HG02970 (cell line): ENCODE data around the gene GZMM.

ENCODE experiments used
- ATAC-seq: cut with Tn5 transposase; IDR thresholded peaks from one replicate; pipeline ENCODE4 v1.9.1; 2021; ENCODE audit warnings: mild to moderate bottlenecking, moderate library complexity, moderate number of reproducible peaks; ENCODE audit not compliant: unreplicated experiment, low FRiP score

Gene GZMM

DNA sequence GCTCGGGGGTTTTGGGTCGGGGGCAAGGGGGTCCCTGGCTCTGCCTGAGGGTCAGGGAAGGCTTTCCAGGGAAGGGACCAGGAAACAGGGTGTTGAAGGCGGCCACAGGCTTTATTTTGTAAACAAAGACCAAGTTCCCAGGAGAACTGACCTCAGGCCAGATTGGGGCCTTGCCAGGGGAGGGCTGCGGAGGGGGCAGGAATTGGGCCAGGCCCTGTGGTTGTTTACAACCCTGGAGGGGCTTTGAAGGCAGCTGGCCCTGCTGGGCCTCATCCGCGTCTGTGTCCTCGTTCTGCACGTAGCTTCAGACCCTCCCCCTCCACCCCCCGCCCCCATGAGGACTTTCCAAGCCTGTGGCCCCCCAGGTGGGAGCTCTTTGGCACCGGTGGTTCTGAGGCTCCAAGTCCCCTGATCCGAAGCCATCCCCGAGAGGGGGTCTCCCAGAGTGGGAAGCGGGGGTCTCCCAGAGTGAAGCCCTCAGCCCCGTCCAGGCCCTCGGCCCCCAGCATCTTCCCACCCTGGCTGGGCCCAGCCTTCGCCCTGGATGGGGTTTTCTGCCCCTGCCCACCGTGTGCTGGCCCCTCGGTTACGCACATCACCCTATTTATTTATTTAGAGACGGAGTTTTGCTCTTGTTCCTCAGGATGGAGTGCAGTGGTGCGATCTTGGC is 15.1 kb downstream of the GZMM start:
- ATAC-seq, result no peak

DNA sequence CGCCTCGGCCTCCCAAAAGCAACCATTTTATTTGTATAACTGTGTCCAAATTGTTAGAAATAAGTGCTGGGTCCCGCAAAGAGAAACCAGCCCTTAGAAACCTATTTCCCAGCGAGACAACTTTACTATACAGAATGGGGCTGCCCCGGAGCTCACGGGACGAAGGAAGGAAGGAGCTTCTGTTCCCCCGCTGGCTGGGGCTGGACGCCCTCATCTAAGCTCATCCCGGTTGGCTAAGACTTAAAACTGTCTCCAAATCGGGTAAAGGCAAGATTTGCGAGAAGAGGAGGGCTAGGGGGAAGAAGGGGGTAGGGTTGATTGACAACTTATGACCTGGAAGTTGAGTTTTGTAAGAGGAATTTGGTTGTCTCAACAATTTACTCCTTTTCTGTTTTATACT is 16.3 kb downstream of the GZMM start:
- ATAC-seq, result no peak

DNA sequence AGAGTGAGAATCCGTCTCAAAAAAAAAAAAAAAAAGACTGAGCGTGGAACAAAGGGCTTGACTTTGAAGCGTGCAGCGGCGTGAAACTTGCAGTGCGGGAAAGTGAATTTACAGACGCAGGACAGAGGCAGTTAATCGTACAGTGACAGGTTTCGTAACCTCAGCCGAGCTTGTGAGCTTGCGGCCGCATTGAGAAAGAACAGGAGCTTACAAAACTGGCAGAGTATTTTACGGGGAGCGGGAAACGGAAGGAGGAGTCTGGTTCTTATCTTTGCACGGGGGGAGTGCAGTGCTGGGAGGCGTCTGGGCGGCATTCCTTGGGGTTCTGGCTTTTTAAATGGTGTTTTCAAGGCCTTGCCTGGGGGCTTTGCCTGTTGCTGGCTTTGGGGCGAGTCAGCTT is 22.6 kb downstream of the GZMM start:
- ATAC-seq, result no peak

DNA sequence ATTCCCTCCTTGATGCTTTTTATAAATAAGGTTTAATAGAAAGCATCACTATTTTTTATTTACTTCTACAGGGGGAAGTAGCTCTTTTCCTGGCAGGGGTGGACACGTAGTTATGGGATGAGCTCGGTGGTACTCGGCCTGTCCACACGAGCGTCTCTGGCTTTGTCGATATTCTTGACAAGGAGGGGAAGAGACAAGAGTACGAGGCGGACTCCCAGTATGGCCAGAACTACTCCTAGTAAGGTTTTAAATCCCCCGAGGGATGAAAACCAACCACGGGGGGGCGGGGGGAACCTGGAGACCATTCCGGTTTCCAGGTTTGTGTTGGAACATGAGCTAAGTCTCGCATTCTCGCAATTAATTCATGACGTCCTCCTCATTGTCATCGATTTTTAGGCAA is 23.0 kb downstream of the GZMM start:
- no peak for ATAC-seq

DNA sequence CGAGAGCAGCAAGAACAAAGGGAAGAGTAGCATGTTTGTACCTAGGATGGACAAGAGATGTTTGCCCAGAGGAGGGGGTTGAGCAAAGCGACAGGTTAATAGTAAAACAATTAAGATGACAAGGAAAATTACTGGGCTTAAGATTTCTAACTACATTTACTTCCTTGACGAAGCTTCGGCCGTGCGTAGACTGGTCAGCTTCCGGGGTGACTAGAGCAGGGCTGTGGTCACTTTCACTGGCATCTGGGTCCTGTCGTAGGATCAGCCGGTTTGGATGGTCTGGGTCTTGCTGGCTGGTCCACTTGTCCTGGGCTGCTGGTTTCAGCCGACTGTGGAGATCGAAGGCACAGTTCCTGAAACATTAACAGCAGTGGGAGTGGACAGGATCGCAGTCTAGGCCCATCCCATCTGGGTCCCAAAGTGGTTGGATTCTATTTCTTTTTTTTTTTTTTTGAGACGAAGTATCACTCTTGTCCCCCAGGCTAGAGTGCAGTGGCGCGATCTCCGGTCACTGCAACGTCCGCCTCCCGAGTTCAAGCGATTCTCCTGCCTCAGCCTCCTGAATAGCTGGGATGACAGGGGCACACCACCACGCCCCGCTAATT is 23.5 kb downstream of the GZMM start:
- ATAC-seq, result no peak

DNA sequence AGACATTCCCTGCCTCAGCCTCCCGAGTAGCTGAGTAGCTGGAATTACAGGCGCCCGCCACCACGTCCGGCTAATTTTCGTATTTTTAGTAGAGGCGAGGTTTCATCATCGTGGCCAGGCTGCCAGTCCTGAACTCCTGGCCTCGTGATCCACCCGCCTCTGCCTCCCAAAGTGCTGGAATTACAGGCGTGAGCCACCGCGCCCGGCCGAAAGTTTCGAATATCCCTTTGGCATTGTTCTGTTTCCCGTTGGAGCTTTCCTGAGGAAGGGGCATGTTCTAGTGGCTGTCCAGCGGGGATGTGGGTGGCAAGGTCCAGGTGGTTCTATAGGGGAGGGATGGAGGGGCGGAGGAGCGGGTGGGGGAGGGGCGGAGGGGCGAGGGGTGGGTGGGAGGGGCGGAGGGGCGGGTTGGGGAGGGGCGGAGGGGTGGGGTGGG is 26.4 kb downstream of the GZMM start:
- ATAC-seq, result no peak

DNA sequence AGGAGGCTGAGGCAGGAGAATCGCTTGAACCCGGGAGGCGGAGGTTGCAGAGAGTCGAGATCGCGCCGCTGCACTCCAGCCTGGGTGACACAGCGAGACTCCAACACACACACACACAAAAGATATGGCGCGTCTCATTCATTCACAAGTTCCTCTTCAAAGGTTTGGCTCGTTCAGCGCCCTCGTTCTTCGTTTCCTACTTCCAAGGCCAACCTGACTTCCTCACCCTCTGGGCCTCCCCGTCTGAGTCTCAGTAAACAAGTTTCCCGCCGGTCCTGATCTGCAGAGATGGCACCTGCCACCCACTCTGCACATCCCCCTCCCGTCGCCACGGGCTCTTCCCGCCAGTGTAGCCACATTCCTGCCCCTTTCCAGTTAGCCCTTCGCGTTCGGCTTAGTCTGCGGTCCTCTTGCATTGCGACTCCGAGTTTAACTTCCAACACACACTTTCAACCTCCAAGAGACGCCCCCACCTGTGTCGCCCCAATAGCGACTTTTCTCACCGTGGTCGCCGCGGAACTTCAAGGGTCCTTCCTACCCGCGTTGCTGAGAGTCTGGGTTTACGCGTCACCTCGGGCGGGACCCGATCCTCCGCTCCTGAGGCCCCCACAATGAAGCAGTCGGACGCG is 27.2 kb downstream of the GZMM start:
- no peak for ATAC-seq

DNA sequence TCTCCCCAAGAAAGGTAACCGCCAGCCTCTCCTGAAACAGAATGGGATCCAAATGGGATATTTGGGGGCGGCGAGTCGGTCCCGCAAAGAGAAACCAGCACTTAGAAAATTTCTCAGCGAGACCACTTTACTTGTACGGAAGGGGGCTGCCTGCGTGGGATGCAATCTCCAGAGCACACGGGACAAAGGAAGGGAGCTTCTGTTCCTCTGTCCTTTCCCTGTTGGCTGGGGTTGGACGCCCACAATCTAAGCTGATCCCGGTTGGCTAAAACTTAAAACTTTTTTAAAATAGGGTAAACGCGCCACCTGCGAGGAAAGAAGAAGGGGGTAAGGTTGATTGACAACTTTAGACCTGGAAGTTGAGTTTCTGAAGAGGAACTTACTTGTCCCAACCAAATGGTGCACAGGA is 27.7 kb downstream of the GZMM start:
- no peak for ATAC-seq

DNA sequence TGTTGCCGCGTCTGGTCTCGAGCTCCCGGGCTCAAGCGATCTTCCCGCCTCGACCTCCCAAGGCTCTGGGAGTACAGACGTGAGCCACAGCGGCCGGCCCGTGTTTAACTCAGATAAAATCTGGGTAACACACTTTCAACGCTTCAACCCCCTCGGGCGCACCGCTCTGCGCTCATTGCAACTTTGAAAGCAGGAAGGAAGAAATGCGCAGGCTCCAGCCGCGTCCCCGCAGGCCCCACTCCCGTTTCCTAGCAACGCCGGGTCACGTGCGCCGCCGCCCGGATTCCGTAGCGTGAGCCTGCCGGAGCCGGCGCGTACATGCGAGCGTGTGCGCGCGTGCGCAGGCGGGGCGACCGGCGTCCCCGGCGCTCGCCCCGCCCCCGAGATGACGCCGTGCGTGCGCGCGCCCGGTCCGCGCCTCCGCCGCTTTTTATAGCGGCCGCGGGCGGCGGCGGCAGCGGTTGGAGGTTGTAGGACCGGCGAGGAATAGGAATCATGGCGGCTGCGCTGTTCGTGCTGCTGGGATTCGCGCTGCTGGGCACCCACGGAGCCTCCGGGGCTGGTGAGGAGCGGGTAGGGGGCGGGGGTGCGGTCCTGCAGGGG is 28.4 kb downstream of the GZMM start, which contains the start of gene BSG:
Gene BSG (plus strand): TSS at position 457 of the 603 bp plus-strand sequence. CDS start 39 bp downstream, at position 496.
- peak; percentile 75 for ATAC-seq

DNA sequence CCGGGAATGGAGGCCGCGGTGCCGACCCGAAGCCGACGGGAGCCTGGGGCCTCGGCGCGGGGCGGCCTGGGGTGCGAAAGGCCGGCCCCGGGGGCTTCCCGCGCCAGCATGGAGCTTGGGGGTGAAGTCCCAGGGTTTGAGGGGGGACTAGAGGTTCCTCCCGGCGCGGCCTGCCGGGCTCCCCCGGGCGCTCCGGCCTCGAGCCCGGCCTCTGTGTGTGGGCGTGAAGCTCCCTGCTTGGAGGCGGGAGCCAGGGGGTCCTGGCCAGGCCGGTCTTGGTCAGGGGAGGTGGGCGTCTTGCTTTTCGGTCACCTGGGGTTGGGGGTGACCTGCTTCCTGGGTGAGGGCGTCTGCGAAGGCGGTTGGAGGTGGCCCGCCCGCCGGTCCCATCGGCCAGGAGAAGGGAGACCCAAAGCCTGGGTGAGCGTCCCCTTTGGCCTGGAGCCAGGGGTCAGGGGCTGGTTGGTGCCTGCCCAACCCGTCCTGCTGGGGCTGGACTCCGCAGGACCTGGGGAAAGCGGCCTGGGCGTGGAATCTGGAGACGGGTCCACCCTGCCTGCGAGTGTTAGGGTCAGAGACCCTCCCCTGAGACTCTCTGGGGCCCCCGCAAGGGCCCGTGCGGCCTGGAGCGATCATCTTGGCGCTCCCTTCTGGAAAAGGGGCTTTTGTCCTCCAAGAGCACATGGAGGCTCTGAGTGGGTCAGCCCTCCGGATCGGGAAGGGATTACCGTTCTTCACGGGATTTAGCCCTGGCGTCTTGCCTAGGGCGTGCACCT is 29.1 kb downstream of the GZMM start:
- peak; percentile 8 for ATAC-seq

DNA sequence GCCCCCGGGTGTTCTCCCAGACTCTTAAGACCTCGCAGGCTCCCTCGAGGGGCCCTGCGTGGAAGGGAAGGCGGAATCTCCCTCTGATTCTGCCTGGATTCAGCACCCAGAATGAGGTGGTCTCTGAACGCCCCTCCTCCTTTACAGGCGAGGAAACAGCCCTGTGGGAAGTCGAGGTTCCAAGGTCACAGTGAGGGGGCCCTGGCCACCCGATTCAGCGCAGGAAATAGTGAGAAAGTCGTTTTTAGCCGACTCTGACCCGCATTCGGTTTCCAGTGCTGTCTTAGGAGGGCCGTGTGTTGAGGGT is 29.6 kb downstream of the GZMM start:
- no peak for ATAC-seq

DNA sequence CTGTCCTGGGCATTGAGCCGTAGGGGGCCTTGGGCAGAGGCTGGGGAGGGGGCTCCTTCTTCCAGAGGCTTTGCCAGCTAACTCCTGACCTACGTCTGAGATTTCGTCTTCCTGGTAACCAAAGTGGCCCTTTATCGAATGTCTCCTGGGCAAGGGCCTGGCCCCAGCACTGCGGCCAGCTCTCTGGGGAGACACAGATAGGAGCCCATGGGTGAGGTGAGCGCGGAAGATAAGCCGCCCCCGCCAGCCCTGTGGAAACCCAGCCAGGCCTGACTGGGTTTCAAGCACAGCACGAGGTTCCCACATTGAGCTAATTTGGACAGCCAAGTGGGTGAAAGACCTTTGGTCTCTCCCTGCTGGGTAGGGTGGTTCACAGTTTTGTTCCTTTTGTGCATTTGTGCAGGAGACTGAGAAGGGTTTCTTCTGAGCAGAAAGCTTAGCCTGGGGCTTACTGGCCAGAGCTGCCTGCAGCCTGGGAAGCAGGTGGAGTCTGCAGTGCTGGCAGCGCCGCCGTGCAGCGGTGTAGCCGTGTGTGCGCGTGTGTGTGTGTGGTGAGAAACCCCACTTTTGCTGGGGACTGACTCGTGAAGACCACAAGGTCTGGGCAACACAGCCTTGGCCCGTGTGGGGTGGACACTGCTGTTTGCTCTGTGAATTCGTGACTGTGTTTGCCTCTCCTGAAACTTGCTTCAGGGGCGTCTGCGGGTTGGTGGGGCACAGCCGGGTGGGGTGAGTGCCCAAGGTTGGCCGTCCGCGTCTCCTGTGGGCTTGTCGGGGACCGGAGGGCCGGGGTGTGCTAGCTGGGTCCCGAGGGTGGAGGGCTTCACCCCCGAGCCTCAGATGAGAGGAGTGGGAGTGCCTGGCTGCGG is 31.0 kb downstream of the GZMM start:
- no peak for ATAC-seq

DNA sequence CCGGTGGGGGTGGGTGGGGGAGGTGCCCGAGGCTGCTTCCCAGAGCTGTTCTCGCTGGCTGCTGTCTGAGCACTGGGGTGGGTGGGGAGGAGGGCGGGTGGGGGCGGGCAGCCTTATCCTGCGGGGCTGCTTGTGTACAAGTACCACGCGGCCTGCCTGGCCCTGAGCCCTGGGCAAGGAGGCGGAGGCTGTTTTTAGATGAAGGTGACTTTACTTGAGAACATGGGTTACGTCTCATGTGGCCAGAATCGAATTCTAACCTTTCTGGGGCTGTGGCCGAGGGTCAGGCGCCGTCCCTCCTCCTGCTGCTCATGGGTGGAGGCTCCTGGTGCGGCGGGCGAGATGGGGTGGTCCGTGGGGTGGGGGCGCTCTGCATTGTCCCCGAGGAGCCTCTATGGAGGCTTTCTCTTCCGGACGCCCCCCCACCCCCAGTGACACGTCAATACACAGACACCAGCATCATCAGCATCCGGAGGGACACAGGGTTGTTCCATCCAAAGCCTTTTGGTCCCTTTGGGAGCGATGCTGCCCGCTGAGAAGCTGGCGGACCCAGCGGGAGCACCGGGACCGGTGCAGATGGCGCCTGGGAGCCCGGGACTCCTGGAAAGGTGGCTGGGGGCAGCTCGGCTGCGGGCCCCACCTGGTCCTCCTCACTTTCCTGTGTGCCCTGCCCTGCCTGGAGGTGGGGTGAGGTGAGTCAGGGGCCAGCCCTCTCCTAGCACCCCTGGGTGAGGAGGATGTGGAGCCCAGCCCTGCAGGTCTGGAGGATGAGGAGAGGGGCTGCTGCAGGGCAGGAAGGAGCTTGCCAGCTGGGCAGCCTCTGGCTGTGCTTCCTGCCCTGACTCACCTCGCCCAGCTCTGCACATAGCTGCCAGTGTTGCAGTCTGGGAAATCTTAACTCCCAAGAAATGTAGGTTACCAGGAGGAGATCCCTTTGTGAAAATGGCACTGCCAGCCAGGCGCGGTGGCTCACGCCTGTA is 32.0 kb downstream of the GZMM start:
- ATAC-seq, result no peak

DNA sequence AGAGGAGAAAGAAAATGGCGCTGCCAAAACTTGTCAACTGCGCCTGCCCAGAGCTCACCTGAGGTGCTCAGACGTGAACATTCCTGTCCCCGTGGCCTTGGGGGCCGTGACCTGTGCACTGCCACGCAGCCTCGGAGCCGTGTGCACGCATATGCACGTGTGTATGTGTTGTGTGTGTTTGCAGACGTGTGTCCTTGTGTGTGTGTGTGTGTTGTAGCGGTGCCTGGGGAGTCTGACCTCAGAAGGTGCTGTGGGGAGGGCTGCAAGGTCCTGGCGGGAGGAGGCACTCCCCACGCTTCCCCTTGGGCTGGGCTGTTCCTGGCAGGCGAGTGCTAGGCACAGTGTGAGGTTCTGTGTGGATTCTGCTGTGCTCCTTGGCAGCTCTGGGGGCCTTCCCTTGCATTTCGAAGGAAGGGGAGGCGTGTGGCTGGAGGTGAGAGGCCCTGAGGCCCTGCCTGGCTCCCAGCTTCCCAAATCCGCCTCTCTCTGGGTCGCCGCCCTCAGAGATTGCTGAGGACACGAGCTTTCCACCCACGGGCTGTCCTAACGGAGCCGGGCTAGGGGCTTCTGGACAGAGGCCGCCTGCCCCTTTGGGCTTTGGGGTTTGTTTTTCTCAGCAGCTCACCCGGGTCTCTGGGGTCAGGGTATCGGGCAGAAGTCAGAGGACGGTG is 33.0 kb downstream of the GZMM start:
- no peak for ATAC-seq

DNA sequence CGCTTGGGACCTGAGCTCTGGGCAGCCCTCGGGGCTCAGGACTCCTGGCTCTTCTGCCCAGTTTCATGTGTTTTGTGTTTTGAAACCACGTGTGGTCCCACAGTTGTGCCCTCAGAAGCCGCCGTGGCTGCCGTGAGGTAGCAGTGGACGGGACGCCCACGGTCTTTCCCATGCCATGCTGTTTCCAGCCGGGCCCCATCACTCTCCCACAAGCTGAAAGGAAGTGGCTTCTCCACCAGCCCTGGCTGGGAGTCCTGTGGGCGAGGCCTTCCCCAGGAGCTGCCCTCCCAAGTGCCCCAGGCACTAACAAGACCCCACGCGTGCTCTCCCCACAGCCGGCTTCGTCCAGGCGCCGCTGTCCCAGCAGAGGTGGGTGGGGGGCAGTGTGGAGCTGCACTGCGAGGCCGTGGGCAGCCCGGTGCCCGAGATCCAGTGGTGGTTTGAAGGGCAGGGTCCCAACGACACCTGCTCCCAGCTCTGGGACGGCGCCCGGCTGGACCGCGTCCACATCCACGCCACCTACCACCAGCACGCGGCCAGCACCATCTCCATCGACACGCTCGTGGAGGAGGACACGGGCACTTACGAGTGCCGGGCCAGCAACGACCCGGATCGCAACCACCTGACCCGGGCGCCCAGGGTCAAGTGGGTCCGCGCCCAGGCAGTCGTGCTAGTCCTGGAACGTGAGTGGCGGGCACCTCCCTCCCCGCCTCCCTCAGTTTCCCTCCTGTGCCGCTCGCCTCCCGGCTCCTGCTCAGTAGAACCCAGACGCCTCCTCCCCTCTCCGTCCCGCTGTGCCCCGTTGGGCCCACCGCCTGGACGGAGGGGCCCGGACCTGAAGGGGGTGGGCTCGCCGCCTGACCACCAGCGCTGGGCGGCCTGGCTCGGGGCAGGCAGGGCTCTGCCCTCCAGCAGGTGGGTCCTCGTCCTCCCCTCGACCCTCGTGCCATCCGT is 33.9 kb downstream of the GZMM start:
- ATAC-seq, result no peak

DNA sequence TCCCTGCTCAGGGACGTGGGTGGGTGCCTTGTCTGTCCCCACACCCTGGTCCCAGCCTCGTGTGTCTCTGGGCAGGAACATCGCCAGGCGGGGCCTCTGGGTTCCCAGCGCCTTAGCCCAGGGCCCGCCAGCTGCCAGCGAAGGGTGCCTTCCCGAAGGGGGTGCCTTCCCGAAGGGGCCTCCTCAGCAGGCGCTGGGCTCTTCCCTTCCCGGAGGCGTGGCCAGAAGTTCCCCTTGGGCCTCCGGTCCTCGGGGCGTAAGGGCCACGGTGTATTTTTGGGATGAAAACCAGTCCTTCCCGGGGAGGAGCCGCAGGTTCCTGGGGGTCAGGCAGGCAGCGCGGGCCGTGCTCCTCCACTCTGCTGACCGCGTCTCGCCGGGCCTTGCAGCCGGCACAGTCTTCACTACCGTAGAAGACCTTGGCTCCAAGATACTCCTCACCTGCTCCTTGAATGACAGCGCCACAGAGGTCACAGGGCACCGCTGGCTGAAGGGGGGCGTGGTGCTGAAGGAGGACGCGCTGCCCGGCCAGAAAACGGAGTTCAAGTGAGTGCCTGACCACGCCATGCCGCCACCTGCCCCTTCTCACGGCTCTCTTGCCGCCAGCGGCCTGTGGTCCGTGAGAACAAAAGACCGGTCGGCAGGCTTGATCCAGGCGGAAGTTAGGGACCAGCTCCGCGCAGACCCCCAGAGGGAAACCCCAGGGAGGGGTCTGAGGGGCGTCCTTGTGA is 35.4 kb downstream of the GZMM start:
- ATAC-seq, result no peak

DNA sequence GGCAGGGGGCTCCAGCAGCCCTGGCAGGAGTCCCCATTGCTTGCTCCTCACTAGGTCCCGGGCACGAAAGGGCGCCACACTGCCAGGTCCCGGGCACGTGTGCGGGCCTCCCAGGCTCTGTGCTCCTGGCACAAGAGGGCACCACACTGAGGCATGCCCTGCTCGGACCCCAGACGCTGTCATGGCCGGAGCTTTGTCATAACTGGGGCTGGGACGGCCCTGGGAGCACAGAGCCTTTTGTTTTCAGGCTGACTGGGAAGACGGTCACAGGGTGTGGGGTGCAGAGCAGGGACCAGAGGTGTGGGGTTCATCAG is 35.9 kb downstream of the GZMM start:
- ATAC-seq, result no peak
